Right cardiac atrium (tissue), 5 donors: Measurements from ENCODE around the gene DPYD. TPM values are rescaled to one million over a fixed set of nuclear protein-coding genes. Genes with fewer than 3 reads are reported as not detected.

Experiments
- ATAC-seq, 2 donors: fragments of 200-7000 bp; cut with Tn5 transposase; one replicate each; pipeline versions ENCODE4 v1.8.0 to v1.9.1; 2020; ENCODE audit warnings: moderate library complexity in 2 of 2, mild to moderate bottlenecking in 1 of 2
- DNase-seq, 3 donors: peaks; one replicate each; pipeline ENCODE4 v3.0.0-alpha.2; 2020
- H3K27ac ChIP-seq: one replicate; pipeline ENCODE4 v1.5.1; 2013; ENCODE audit warnings: mild to moderate bottlenecking, low read length, control low read depth, moderate library complexity
- H3K27me3 ChIP-seq: one replicate; pipeline ENCODE4 v1.6.1; 2013; ENCODE audit not compliant: control insufficient read depth, insufficient read depth
- H3K4me1 ChIP-seq: one replicate; pipeline ENCODE4 v1.6.1; 2013; ENCODE audit warnings: low read length; ENCODE audit not compliant: control insufficient read depth, insufficient read depth
- H3K4me3 ChIP-seq: one replicate; pipeline ENCODE4 v1.5.1; 2013; ENCODE audit warnings: low read length, control low read depth
- H3K9me3 ChIP-seq: one replicate; pipeline ENCODE4 v1.6.1; 2013; ENCODE audit warnings: low read length; ENCODE audit not compliant: control insufficient read depth
- WGBS: extraction: QIAGEN DNeasy Blood & Tissue Kit; methylation state at CpG from one replicate; pipeline ENCODE4 v1.1.7; 2013; 5-methylcytosine and 5-hydroxymethylcytosine counted together
- intact Hi-C, 4 donors: fragments of 100-400 bp; cut with DNase I; formaldehyde crosslinking; loops; one replicate each; pipeline versions ENCODE4 v1.11.0 to v1.14.0; 2022 to 2023
- polyA plus RNA-seq: library from polyadenylated mRNA; stranded (reverse); fragments of 200-250 nt; gene quantifications from one replicate; pipeline ENCODE4 v1.2.3, GENCODE V29; 2013
- total RNA-seq, 4 donors: library from RNA; stranded (reverse); fragmentation: NEBNext Ultra II Directional; extraction: Animal tissue kit (Norgen Biotek cat#: 25700); gene quantifications; one replicate each; pipeline ENCODE4 v1.2.1, GENCODE V29; 2021
- donor health status: healthy with polysubstance abuse.
- donor health status: DM: no; HTN: yes; CAD: no.
- donor health status: DM: no; HTN: no; CAD: no.
- donor health status: DM: no; HTN: yes; CAD: no; lungs with severe emphysema.
- donor health status: DM: yes; HTN: yes; CAD: no.

The DPYD gene
- total and polyA plus RNA-seq, 5 donors = 5.2 to 15.7 (median 15.4) TPM

GRCh38 chr1:97281962-97282361, 638.9 kb downstream of the DPYD start:
- DNase-seq (no peak), ATAC-seq (no peak)
- H3K4me3 ChIP-seq = no peak overlapping the region
- no peaks in the 10 kb centered on the region for H3K4me1 ChIP-seq
- H3K9me3 ChIP-seq = no peaks in the 10 kb centered on the region
- H3K27ac ChIP-seq = no peak overlapping the region
- H3K27me3 ChIP-seq = no peaks in the 10 kb centered on the region
- 88% methylated on average over 1 of the region's 1 CpG for WGBS
- intact Hi-C loops = no loop called here

GRCh38 chr1:97277891-97278654, 642.8 kb downstream of the DPYD start:
- DNase-seq = no peak
- H3K4me1 ChIP-seq = no peaks in the 10 kb centered on the region
- no peaks in the 10 kb centered on the region for H3K27me3 ChIP-seq
- no peak for ATAC-seq
- no peak overlapping the region for H3K4me3 ChIP-seq
- WGBS = 95% methylated on average over 2 of the region's 2 CpGs
- intact Hi-C loops = no loop called here
- no peaks in the 10 kb centered on the region for H3K9me3 ChIP-seq
- no peak overlapping the region for H3K27ac ChIP-seq

- DNase-seq (no peak), ATAC-seq (no peak)
- intact Hi-C loops = no loop called here
- Histone ChIP-seq H3K4me1 (peaks cover 2% of the 10 kb centered on the region), H3K27ac (no peak overlapping the region), H3K9me3 (no peaks in the 10 kb centered on the region), H3K4me3 (no peak overlapping the region), H3K27me3 (no peaks in the 10 kb centered on the region)
- 56% methylated on average over 6 of the region's 6 CpGs for WGBS
Observed at GRCh38 chr1:97271916-97272788, 648.7 kb downstream of the DPYD start.

GRCh38 chr1:97270508-97271307, 650.1 kb downstream of the DPYD start:
- no peaks in the 10 kb centered on the region for H3K27me3 ChIP-seq
- peak in 1 of 2 donors; percentile 50 for ATAC-seq
- WGBS = 35% methylated on average over 3 of the region's 3 CpGs

GRCh38 chr1:97265630-97266029, 655.2 kb downstream of the DPYD start:
- DNase-seq = no peak
- no peaks in the 10 kb centered on the region for H3K27me3 ChIP-seq
- H3K4me1 ChIP-seq = no peaks in the 10 kb centered on the region
- no peak overlapping the region for H3K27ac ChIP-seq
- no peak for ATAC-seq
- no peak overlapping the region for H3K4me3 ChIP-seq
- H3K9me3 ChIP-seq = no peaks in the 10 kb centered on the region
- intact Hi-C loops = no loop called here

More at GRCh38 chr1:97270508-97271307, 650.1 kb downstream of the DPYD start:
- Histone ChIP-seq H3K27ac (no peak overlapping the region), H3K4me1 (peaks cover 2% of the 10 kb centered on the region), H3K4me3 (no peak overlapping the region), H3K9me3 (no peaks in the 10 kb centered on the region)
- intact Hi-C loops = no loop called here
- DNase-seq = no peak

DNA sequence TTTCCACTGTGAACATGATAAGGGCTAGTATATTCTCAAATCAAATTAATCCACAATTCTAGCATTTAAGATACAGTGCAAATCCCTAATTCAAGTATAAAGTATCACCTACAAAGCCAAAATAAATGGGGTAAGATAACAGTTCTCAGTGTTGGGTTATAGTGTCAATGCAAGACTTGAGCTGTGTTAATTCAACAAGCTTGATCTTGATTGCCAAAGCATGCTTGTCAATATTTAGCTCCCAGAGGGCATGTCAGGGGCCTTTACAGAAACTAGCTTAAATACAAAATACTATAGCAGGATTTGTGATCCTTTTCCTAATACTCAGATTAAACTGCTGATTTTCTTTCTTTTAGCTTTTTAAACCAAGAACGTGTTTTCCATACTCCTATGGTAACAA, 658.0 kb downstream of the DPYD start:
- Histone ChIP-seq H3K4me3 (no peak overlapping the region), H3K9me3 (no peaks in the 10 kb centered on the region), H3K4me1 (no peaks in the 10 kb centered on the region), H3K27me3 (no peaks in the 10 kb centered on the region), H3K27ac (no peak overlapping the region)
- intact Hi-C loops = no loop called here
- DNase-seq = no peak
- WGBS = 50% methylated on average over 1 of the region's 1 CpG
- no peak for ATAC-seq

DNA sequence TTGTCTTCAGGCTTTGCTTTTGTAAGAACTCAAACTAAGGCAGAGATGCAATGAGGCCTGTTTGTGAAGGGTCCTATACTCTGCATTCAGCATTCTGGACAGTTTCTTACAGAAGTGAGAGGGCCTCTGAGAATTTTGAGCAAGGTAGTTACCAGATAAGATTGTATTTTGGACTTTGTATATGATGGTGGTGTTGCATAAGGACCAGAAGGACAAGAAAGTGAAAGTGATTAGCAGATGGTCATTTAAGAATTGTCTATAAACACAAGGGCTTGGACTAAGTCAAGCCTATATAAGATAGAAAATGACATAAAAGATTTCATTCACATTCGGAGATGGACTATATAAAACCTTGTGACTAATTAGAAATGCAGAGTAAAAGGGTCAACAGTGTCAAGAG, 662.2 kb downstream of the DPYD start:
- ATAC-seq (no peak), DNase-seq (no peak)
- intact Hi-C loops = no loop called here
- no peaks in the 10 kb centered on the region for H3K4me1 ChIP-seq
- no peak overlapping the region for H3K4me3 ChIP-seq
- WGBS = 88% methylated on average over 1 of the region's 1 CpG
- no peaks in the 10 kb centered on the region for H3K9me3 ChIP-seq
- no peaks in the 10 kb centered on the region for H3K27me3 ChIP-seq
- no peak overlapping the region for H3K27ac ChIP-seq

- Histone ChIP-seq H3K27ac (no peak overlapping the region), H3K9me3 (no peaks in the 10 kb centered on the region), H3K27me3 (no peaks in the 10 kb centered on the region), H3K4me1 (no peaks in the 10 kb centered on the region), H3K4me3 (no peak overlapping the region)
- no peak for DNase-seq
- WGBS = 58% methylated on average over 4 of the region's 4 CpGs
- intact Hi-C loops = no loop called here
- ATAC-seq = no peak
Observed at GRCh38 chr1:97254731-97255463, 665.9 kb downstream of the DPYD start.

- ATAC-seq = no peak
- Histone ChIP-seq H3K27me3 (no peaks in the 10 kb centered on the region), H3K9me3 (no peaks in the 10 kb centered on the region), H3K4me1 (no peaks in the 10 kb centered on the region), H3K27ac (no peak overlapping the region), H3K4me3 (no peak overlapping the region)
- DNase-seq = no peak
- WGBS = 84% methylated on average over 3 of the region's 3 CpGs
- intact Hi-C loops = no loop called here
Observed at GRCh38 chr1:97252925-97253324, 667.9 kb downstream of the DPYD start.

- Histone ChIP-seq H3K27me3 (no peaks in the 10 kb centered on the region), H3K4me3 (no peak overlapping the region), H3K9me3 (no peaks in the 10 kb centered on the region), H3K4me1 (no peaks in the 10 kb centered on the region), H3K27ac (no peak overlapping the region)
- ATAC-seq = peak; percentile 55 to 59
- intact Hi-C loops = no loop called here
- DNase-seq = peak; percentile 41 to 70 (median 49)
- WGBS = 94% methylated on average over 1 of the region's 1 CpG
Observed at GRCh38 chr1:97252076-97252475, 668.8 kb downstream of the DPYD start.
